Uterus (tissue), 2 donors: ENCODE results near the gene LSM4.

Experiments
- POLR2A ChIP-seq, 2 donors: fragments of 450-650 bp; IDR thresholded peaks; one replicate each; pipeline ENCODE4 v1.6.1; 2016; ENCODE audit warnings: antibody characterized with exemption in 2 of 2, mild to moderate bottlenecking in 1 of 2, moderate library complexity in 1 of 2
- TF ChIP-seq, protein P1 (sequence below), 4 experiments: fragments of 200-600 bp in 2 of 4; fragments of 450-650 bp in 2 of 4; sonication (generic) in 2 of 4; IDR thresholded peaks; one replicate each; pipeline ENCODE4 v1.5.1; 2016 to 2019; ENCODE audit warnings: antibody characterized with exemption in 4 of 4, mild to moderate bottlenecking in 2 of 4, moderate library complexity in 1 of 4

DNA sequence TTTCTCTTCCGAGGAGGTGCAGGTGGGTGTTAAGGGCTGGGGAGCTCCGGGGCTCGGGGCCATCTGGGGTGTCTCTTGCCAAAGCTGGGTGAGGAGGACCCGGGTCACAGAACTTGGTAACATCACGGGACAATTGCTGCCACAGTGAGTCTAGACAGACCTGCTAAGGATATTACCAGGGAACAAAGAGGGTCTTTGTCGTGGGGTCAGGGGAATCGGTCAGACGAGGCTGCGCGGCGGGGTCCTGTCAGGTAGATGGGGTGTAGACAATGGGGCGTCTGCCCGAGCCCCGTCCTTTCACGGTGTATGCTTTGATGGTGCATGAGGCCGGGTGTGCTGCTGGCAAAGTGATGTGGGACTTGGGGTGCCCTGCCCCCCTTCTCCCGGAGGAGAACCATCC lies 25.3 kb upstream of the LSM4 start:
- no peak for TF ChIP-seq POLR2A (IDR thresholded peaks at IDR 0.05)
- TF ChIP-seq, protein P1, sequence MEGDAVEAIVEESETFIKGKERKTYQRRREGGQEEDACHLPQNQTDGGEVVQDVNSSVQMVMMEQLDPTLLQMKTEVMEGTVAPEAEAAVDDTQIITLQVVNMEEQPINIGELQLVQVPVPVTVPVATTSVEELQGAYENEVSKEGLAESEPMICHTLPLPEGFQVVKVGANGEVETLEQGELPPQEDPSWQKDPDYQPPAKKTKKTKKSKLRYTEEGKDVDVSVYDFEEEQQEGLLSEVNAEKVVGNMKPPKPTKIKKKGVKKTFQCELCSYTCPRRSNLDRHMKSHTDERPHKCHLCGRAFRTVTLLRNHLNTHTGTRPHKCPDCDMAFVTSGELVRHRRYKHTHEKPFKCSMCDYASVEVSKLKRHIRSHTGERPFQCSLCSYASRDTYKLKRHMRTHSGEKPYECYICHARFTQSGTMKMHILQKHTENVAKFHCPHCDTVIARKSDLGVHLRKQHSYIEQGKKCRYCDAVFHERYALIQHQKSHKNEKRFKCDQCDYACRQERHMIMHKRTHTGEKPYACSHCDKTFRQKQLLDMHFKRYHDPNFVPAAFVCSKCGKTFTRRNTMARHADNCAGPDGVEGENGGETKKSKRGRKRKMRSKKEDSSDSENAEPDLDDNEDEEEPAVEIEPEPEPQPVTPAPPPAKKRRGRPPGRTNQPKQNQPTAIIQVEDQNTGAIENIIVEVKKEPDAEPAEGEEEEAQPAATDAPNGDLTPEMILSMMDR (IDR thresholded peaks at IDR 0.05): no peak
